Right lobe of liver (tissue), 4 donors: ENCODE measurements around the gene FBXO47.

ENCODE experiments used
- CTCF ChIP-seq, 4 donors: fragments of 200-600 bp in 3 of 4; fragments of 450-650 bp in 1 of 4; IDR thresholded peaks; one replicate each; pipeline versions ENCODE4 v1.5.1 to v1.8.0; 2016 to 2022; ENCODE audit warnings: antibody characterized with exemption in 4 of 4, mild to moderate bottlenecking in 2 of 4
- POLR2A ChIP-seq: fragments of 450-650 bp; IDR thresholded peaks from one replicate; pipeline ENCODE4 v1.6.1; 2017; ENCODE audit warnings: antibody characterized with exemption, mild to moderate bottlenecking
- donor health status: DM: no; HTN: no; CAD: no.
- donor health status: DM: no; HTN: no; CAD: no.
- donor health status: DM: no; HTN: yes; CAD: no.

- TF ChIP-seq CTCF (IDR thresholded peaks at IDR 0.05) (no peak), POLR2A (no peak)
Measured at GRCh38 chr17:39016193-39017153, 49.3 kb upstream of the FBXO47 start.
